H1 (cell line): ENCODE measurements around the gene EXD3. TPM values are rescaled to one million over a fixed set of nuclear protein-coding genes. Genes with fewer than 3 reads are reported as not detected.

Experiments
- CTCF ChIA-PET: fragments of 300-600 bp; sonication (Branson Sonifier 250); formaldehyde crosslinking; loops from one replicate; lab custom pipeline; 2021; ENCODE audit not compliant: partially characterized antibody; lab: Charles Lee
- POLR2A ChIA-PET: fragments of 300-600 bp; sonication (Branson Sonifier 250); formaldehyde crosslinking; loops from one replicate; lab custom pipeline; 2021; ENCODE audit warnings: inconsistent platforms; ENCODE audit not compliant: partially characterized antibody; lab: Charles Lee
- DNase-seq, 2 experiments: peaks; one replicate each; pipeline versions ENCODE4 v3.0.0 to v3.0.0-alpha.2; 2010 to 2022; ENCODE audit warnings: low spot score in 2 of 2, low read depth in 1 of 2, mixed read lengths in 1 of 2
- FAIRE-seq: peaks from 2 replicates; lab custom pipeline; 2011; peaks lifted over from hg19 to GRCh38; lab: Jason Lieb, UNC
- H2AFZ ChIP-seq: 2 replicates; pipeline ENCODE4 v1.8.1; 2012; ENCODE audit warnings: low read length, inconsistent platforms
- H2AK5ac ChIP-seq: 2 replicates; pipeline ENCODE4 v1.6.1; 2013; ENCODE audit warnings: low read depth, low read length
- H2BK120ac ChIP-seq: replicated peaks from 2 replicates; pipeline ENCODE3; 2013; ENCODE audit warnings: low read depth, low read length, inconsistent platforms
- H2BK12ac ChIP-seq: 2 replicates; pipeline ENCODE4 v1.6.1; 2013; ENCODE audit warnings: low read depth, low read length
- H2BK15ac ChIP-seq: 2 replicates; pipeline ENCODE4 v1.6.1; 2013; ENCODE audit warnings: low read length
- H2BK20ac ChIP-seq: 2 replicates; pipeline ENCODE4 v1.6.1; 2013; ENCODE audit warnings: low read length
- H2BK5ac ChIP-seq: 2 replicates; pipeline ENCODE4 v1.6.1; 2013; ENCODE audit warnings: low read depth, low read length
- H3K14ac ChIP-seq: 2 replicates; pipeline ENCODE4 v1.6.1; 2013; ENCODE audit warnings: inconsistent platforms; ENCODE audit not compliant: insufficient read length
- H3K18ac ChIP-seq: 2 replicates; pipeline ENCODE4 v1.6.1; 2013; ENCODE audit warnings: low read length; ENCODE audit errors: extremely low read depth
- H3K23ac ChIP-seq: 2 replicates; pipeline ENCODE4 v1.6.1; 2013; ENCODE audit warnings: inconsistent platforms; ENCODE audit not compliant: insufficient read length
- H3K23me2 ChIP-seq: 2 replicates; pipeline ENCODE4 v1.6.1; 2013; ENCODE audit warnings: low read depth, low read length
- H3K27ac ChIP-seq: 2 replicates; pipeline ENCODE4 v1.6.1; 2011; ENCODE audit warnings: low read depth, low read length, inconsistent platforms
- H3K27me3 ChIP-seq, 4 experiments: replicated peaks in 1 of 4; 1 replicate in 1 of 4; 2 replicates in 3 of 4; pipeline versions ENCODE4 v1.6.1 to v1.8.1; 2011 to 2013; ENCODE audit warnings: low read length in 3 of 4, mild to moderate bottlenecking in 3 of 4, inconsistent platforms in 2 of 4, mixed read lengths in 2 of 4, moderate library complexity in 1 of 4; ENCODE audit not compliant: control insufficient read depth in 3 of 4, insufficient read depth in 3 of 4; ENCODE audit errors: extremely low read depth in 1 of 4
- H3K36me3 ChIP-seq, 4 experiments: 2 replicates each; pipeline versions ENCODE4 v1.6.1 to v1.8.1; 2011 to 2013; ENCODE audit warnings: mild to moderate bottlenecking in 4 of 4, low read length in 3 of 4, moderate library complexity in 2 of 4, control low read depth in 1 of 4, inconsistent platforms in 1 of 4; ENCODE audit not compliant: insufficient read depth in 4 of 4, control insufficient read depth in 2 of 4
- H3K4ac ChIP-seq: replicated peaks from 2 replicates; pipeline ENCODE3; 2013; ENCODE audit warnings: low read length, low read depth, mixed read lengths, inconsistent platforms; ENCODE audit not compliant: insufficient read length
- H3K4me1 ChIP-seq, 4 experiments: replicated peaks in 1 of 4; 1 replicate in 1 of 4; 2 replicates in 3 of 4; pipeline versions ENCODE4 v1.6.1 to v1.8.1; 2011 to 2013; ENCODE audit warnings: low read length in 3 of 4, inconsistent platforms in 2 of 4, mixed read lengths in 1 of 4; ENCODE audit not compliant: insufficient read depth in 4 of 4, control insufficient read depth in 3 of 4
- H3K4me2 ChIP-seq, 2 experiments: 2 replicates each; pipeline versions ENCODE4 v1.6.1 to v1.8.1; 2011 to 2013; ENCODE audit warnings: low read depth in 2 of 2, low read length in 2 of 2, control low read depth in 1 of 2, inconsistent platforms in 1 of 2, mild to moderate bottlenecking in 1 of 2; ENCODE audit not compliant: insufficient read depth in 1 of 2
- H3K4me3 ChIP-seq, 4 experiments: fragments of 200-600, 300-600 bp in 1 of 4; sonication (generic), shearing (Covaris generic), sonication (Bioruptor Twin) in 1 of 4; 2 replicates each; pipeline versions ENCODE4 v1.5.1 to v1.8.1; 2011 to 2016; ENCODE audit warnings: low read length in 4 of 4, low read depth in 3 of 4, control low read depth in 2 of 4, inconsistent platforms in 2 of 4, mild to moderate bottlenecking in 2 of 4, mixed read lengths in 1 of 4, moderate library complexity in 1 of 4; ENCODE audit not compliant: insufficient read depth in 2 of 4; ENCODE audit errors: extremely low read depth in 1 of 4
- H3K56ac ChIP-seq: replicated peaks from 2 replicates; pipeline ENCODE3; 2013; ENCODE audit warnings: low read depth, mild to moderate bottlenecking, mixed read lengths, low read length, inconsistent platforms; ENCODE audit not compliant: insufficient read length
- H3K79me1 ChIP-seq: 2 replicates; pipeline ENCODE4 v1.6.1; 2013; ENCODE audit warnings: low read depth, low read length, control low read depth
- H3K79me2 ChIP-seq, 2 experiments: 2 replicates each; pipeline versions ENCODE4 v1.6.1 to v1.8.1; 2012 to 2013; ENCODE audit warnings: low read length in 2 of 2, mild to moderate bottlenecking in 2 of 2, inconsistent platforms in 1 of 2; ENCODE audit not compliant: insufficient read depth in 2 of 2, control insufficient read depth in 1 of 2
- H3K9ac ChIP-seq, 4 experiments: replicated peaks in 1 of 4; 1 replicate in 1 of 4; 2 replicates in 3 of 4; pipeline versions ENCODE4 v1.6.1 to v1.8.1; 2011 to 2013; ENCODE audit warnings: low read depth in 3 of 4, low read length in 3 of 4, control low read depth in 2 of 4, mild to moderate bottlenecking in 2 of 4, moderate library complexity in 2 of 4, inconsistent platforms in 1 of 4; ENCODE audit errors: extremely low read depth in 1 of 4
- H3K9me3 ChIP-seq, 2 experiments: 2 replicates each; pipeline versions ENCODE4 v1.6.1 to v1.8.1; 2012 to 2013; ENCODE audit warnings: mild to moderate bottlenecking in 2 of 2, moderate library complexity in 2 of 2, control low read depth in 1 of 2, inconsistent platforms in 1 of 2, low read depth in 1 of 2, low read length in 1 of 2, mixed read lengths in 1 of 2; ENCODE audit not compliant: insufficient read depth in 2 of 2
- H4K20me1 ChIP-seq, 2 experiments: replicated peaks in 1 of 2; 2 replicates each; pipeline versions ENCODE3 to v1.8.1; 2011 to 2013; ENCODE audit warnings: inconsistent platforms in 2 of 2, low read length in 2 of 2, mild to moderate bottlenecking in 1 of 2; ENCODE audit not compliant: insufficient read depth in 2 of 2, control insufficient read depth in 1 of 2
- H4K5ac ChIP-seq: 2 replicates; pipeline ENCODE4 v1.6.1; 2013; ENCODE audit warnings: low read length, low read depth, mixed read lengths, inconsistent platforms; ENCODE audit not compliant: insufficient read length
- H4K8ac ChIP-seq: 2 replicates; pipeline ENCODE4 v1.8.0; 2013; ENCODE audit warnings: mild to moderate bottlenecking, moderate library complexity, low read length, inconsistent platforms; ENCODE audit not compliant: insufficient read depth; ENCODE audit errors: extremely low read depth
- H4K91ac ChIP-seq: replicated peaks from 2 replicates; pipeline ENCODE3; 2013; ENCODE audit warnings: low read length, mixed read lengths, inconsistent platforms; ENCODE audit not compliant: insufficient read length
- CBX5 ChIP-seq: fragments of 300-800, 300-1000 bp; sonication (generic); IDR thresholded peaks from 2 replicates; pipeline ENCODE4 v1.7.1; 2016; ENCODE audit warnings: antibody characterized with exemption, low read length, low read depth
- POU5F1 ChIP-seq: IDR thresholded peaks from 2 replicates; pipeline ENCODE4 v1.6.1; 2011; ENCODE audit warnings: low read depth, mild to moderate bottlenecking, low read length, moderate library complexity
- SRF ChIP-seq: IDR thresholded peaks from 2 replicates; pipeline ENCODE4 v1.6.1; 2011; ENCODE audit warnings: mild to moderate bottlenecking, low read depth, low read length, moderate library complexity
- WGBS, 2 experiments: shearing (Covaris generic) in 1 of 2; methylation state at CpG; one replicate each; pipeline versions ENCODE4 v1.1.6 to v1.1.7; 2013 to 2015; ENCODE audit warnings: low lambda C conversion rate in 2 of 2, mixed read lengths in 2 of 2, inconsistent platforms in 1 of 2, low coverage in 1 of 2, missing lambda C conversion rate in 1 of 2; ENCODE audit not compliant: insufficient replicate concordance in 2 of 2, insufficient coverage in 1 of 2, insufficient read length in 1 of 2; ENCODE audit errors: extremely low coverage in 1 of 2, missing lambda C conversion rate in 1 of 2; 5-methylcytosine and 5-hydroxymethylcytosine counted together
- polyA plus RNA-seq, 7 experiments: library from polyadenylated mRNA; depleted of rRNA in 3 of 7; stranded (reverse) in 5 of 7; unstranded in 2 of 7; fragments of >200 nt in 5 of 7; fragments of 200-250 nt in 2 of 7; gene quantifications; 1 replicate in 5 of 7; 2 replicates in 1 of 7; 4 replicates in 1 of 7; pipeline versions ENCODE4 v1.2.1 to v1.2.3, GENCODE V29; 2011 to 2013; ENCODE audit warnings: missing spikeins in 2 of 7, mixed read lengths in 2 of 7
- total RNA-seq: library from RNA; stranded (reverse); fragmentation: NEBNext Ultra II Directional; extraction: Animal tissue kit (Norgen Biotek cat#: 25700); gene quantifications from 2 replicates; pipeline ENCODE4 v1.2.1, GENCODE V29; 2021

Gene EXD3
- total and polyA plus RNA-seq, 2 of the 8 experiments (the other 6 are each of a cell fraction or from before 2014, with no cell fraction given), result 7.2 to 9.4 TPM

DNA sequence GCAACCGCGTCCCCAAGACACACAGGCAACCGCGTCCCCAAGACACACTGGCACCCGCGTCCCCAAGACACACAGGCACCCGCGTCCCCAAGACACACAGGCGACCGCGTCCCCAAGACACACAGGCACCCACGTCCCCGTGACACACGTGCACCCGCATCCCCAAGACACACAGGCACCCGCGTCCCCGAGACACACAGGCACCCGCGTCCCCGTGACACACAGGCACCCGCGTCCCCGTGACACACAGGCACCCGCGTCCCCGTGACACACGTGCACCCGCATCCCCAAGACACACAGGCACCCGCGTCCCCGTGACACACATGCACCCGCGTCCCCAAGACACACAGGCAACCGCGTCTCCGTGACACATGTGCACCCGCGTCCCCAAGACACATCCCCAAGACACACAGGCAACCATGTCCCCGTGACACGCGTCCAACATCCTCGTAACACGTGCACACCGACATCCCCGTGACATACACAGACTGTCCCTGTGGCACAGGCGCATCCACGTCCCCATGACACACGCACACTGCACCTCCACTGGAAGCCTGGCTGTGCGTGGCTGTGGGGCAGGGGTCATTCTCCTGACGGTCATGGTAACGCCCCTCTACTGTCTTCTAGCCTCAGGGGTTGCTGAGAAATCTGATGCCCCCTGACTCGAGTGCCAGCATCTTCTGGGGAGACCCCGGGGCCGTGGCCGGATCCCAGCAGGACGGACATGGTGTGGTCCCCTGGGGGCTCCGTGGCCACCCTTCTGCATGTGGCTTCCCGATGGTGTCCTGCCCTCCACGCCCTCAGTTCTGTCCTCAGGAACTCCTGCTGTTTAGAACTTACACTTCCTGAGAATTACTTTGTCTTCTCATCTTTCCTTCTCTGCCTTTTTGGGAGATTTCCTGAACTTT, 24.1 kb downstream of the EXD3 start:
- ChIA-PET POLR2A (no interaction called here), CTCF (no interaction called here)
- DNase-seq (no peak), FAIRE-seq (no peak)
- Histone ChIP-seq H3K4me2 (no peak overlapping the region), H3K9ac (no peak overlapping the region), H2BK5ac (no peak overlapping the region), H2AFZ (no peak overlapping the region), H3K56ac (no peak overlapping the region), H4K20me1 (peaks cover 0 to 4% of the 10 kb centered on the region in 2 experiments), H4K91ac (no peak overlapping the region), H2BK120ac (no peak overlapping the region), H3K4me1 (no peaks in the 10 kb centered on the region), H3K18ac (no peak overlapping the region), H4K5ac (no peak overlapping the region), H3K27me3 (no peaks in the 10 kb centered on the region), H3K79me2 (no peaks in the 10 kb centered on the region), H3K4me3 (no peak overlapping the region), H2AK5ac (no peak overlapping the region), H3K27ac (no peak overlapping the region), H3K4ac (no peak overlapping the region), H3K79me1 (no peaks in the 10 kb centered on the region), H3K14ac (no peak overlapping the region), H3K36me3 (no peaks in the 10 kb centered on the region), H4K8ac (no peak overlapping the region), H2BK20ac (no peak overlapping the region), H2BK12ac (no peak overlapping the region), H3K23ac (no peak overlapping the region), H2BK15ac (no peak overlapping the region), H3K9me3 (no peaks in the 10 kb centered on the region; a peak in 1 of 4 replicates), H3K23me2 (no peaks in the 10 kb centered on the region)
- TF ChIP-seq CBX5, result no peak
- TF ChIP-seq POU5F1, result no peak
- TF ChIP-seq SRF, result no peak
- WGBS, 2 experiments, result 93% methylated on average over 35 of the region's 60 CpGs; no CpG with 5 or more reads in 1 of the 2 experiments
